OCI-LY7 (cell line): ENCODE data around the gene SBF1. TPM values are rescaled to one million over a fixed set of nuclear protein-coding genes. Genes with fewer than 3 reads are reported as not detected.
A peak's percentile ranks its signal among the peaks of the same experiment; 100 is the strongest.

Source experiments
- BruUV-seq: library from RNA; stranded (reverse); fragments of 400-500 nt; replicated peaks from 2 replicates; lab custom pipeline; 2021; lab: Mats Ljungman, UMichigan
- CTCF ChIA-PET: fragments of 300-600 bp; sonication (Branson Sonifier 250); formaldehyde crosslinking; loops from one replicate; lab custom pipeline; 2022; ENCODE audit warnings: antibody characterized with exemption; ENCODE audit not compliant: unreplicated experiment; lab: Charles Lee
- POLR2A ChIA-PET: fragments of 300-600 bp; sonication (Branson Sonifier 250); formaldehyde crosslinking; loops from one replicate; lab custom pipeline; 2022; ENCODE audit warnings: antibody characterized with exemption; lab: Charles Lee
- DNase-seq: peaks from one replicate; pipeline ENCODE4 v3.0.0-alpha.2; 2015; ENCODE audit warnings: low spot score
- H2AFZ ChIP-seq: fragments of 200-600 bp; sonication (generic), shearing (Covaris generic); 2 replicates; pipeline ENCODE4 v1.6.1; 2014; ENCODE audit warnings: mild to moderate bottlenecking, antibody characterized with exemption, low read length, moderate library complexity
- H3K27ac ChIP-seq: fragments of 200-600 bp; sonication (generic); 2 replicates; pipeline ENCODE4 v1.5.1; 2014; ENCODE audit warnings: mixed run types, low read depth, mild to moderate bottlenecking, moderate library complexity, low read length, inconsistent platforms; ENCODE audit not compliant: poor library complexity, severe bottlenecking
- H3K36me3 ChIP-seq: fragments of 200-600 bp; sonication (generic); 2 replicates; pipeline ENCODE4 v1.6.1; 2014; ENCODE audit warnings: mild to moderate bottlenecking, antibody characterized with exemption, low read length, moderate library complexity, mixed read lengths; ENCODE audit not compliant: insufficient read depth
- H3K4me1 ChIP-seq: fragments of 200-600 bp; sonication (generic); 2 replicates; pipeline ENCODE4 v1.5.1; 2014; ENCODE audit warnings: mild to moderate bottlenecking, low read length; ENCODE audit not compliant: insufficient read depth, poor library complexity, severe bottlenecking
- H3K4me2 ChIP-seq: fragments of 200-600 bp; sonication (generic); 2 replicates; pipeline ENCODE4 v1.6.1; 2014; ENCODE audit warnings: mild to moderate bottlenecking, low read length
- H3K4me3 ChIP-seq: fragments of 200-600 bp; sonication (generic); 2 replicates; pipeline ENCODE4 v1.5.1; 2014; ENCODE audit warnings: mild to moderate bottlenecking, low read depth, low read length; ENCODE audit not compliant: poor library complexity, severe bottlenecking
- H3K79me2 ChIP-seq: fragments of 200-600 bp; sonication (generic); 2 replicates; pipeline ENCODE4 v1.6.1; 2016; ENCODE audit warnings: low read depth, mild to moderate bottlenecking, low read length, moderate library complexity, mixed read lengths; ENCODE audit not compliant: insufficient read depth
- H3K9me2 ChIP-seq: fragments of 200-600 bp; sonication (generic); 2 replicates; pipeline ENCODE4 v1.6.1; 2016; ENCODE audit warnings: mild to moderate bottlenecking, low read length, mixed read lengths; ENCODE audit not compliant: insufficient read depth
- H3K9me3 ChIP-seq: fragments of 200-600 bp; sonication (generic); 2 replicates; pipeline ENCODE4 v1.6.1; 2014; ENCODE audit warnings: mild to moderate bottlenecking, mixed run types, low read length, mixed read lengths
- H4K20me1 ChIP-seq: fragments of 200-600 bp; sonication (generic); 2 replicates; pipeline ENCODE4 v1.6.1; 2014; ENCODE audit warnings: mild to moderate bottlenecking, antibody characterized with exemption, low read length, moderate library complexity, mixed read lengths; ENCODE audit not compliant: insufficient read depth
- CTCF ChIP-seq: fragments of 200-600 bp; sonication (generic); conservative IDR thresholded peaks from 2 replicates; pipeline ENCODE4 v1.5.1; 2014; ENCODE audit warnings: mild to moderate bottlenecking, antibody characterized with exemption, low read length, moderate library complexity, mixed read lengths
- EZH2phosphoT487 ChIP-seq: fragments of 200-600 bp; sonication (generic); IDR thresholded peaks from 2 replicates; pipeline ENCODE4 v1.6.1; 2018; ENCODE audit warnings: low read depth, borderline replicate concordance, mild to moderate bottlenecking, mixed run types, antibody characterized with exemption, low read length, moderate library complexity, mixed read lengths
- intact Hi-C: fragments of 100-400 bp; cut with micrococcal nuclease; formaldehyde crosslinking; loops from one replicate; pipeline ENCODE4 v1.10.0; 2022; ENCODE audit not compliant: unreplicated experiment
- total RNA-seq, 2 experiments: library from RNA; depleted of rRNA in 1 of 2; stranded (reverse); fragments of >200 nt in 1 of 2; shearing (Covaris generic) in 1 of 2; gene quantifications; 2 replicates each; pipeline ENCODE4 v1.2.3, GENCODE V29; 2014 to 2022

SBF1 gene
- total RNA-seq, 2 experiments from 2014 or later: 177 to 181 TPM

- TF ChIP-seq CTCF (no peak), EZH2phosphoT487 (no peak)
- Histone ChIP-seq H3K4me3 (peak overlapping the region; percentile 96), H3K27ac (peak overlapping the region; percentile 95), H2AFZ (no peak overlapping the region), H3K4me2 (peak overlapping the region; percentile 99), H3K4me1 (peaks cover 51% of the 10 kb centered on the region), H4K20me1 (peaks cover 6% of the 10 kb centered on the region; the same call in 1 of the 2 replicates), H3K79me2 (peaks cover 39% of the 10 kb centered on the region), H3K9me3 (no peaks in the 10 kb centered on the region), H3K36me3 (peaks cover 16% of the 10 kb centered on the region; the same call in 1 of the 2 replicates), H3K9me2 (no peaks in the 10 kb centered on the region)
- peak; percentile 41 for DNase-seq
- intact Hi-C loops: loop anchor here (2.0 to 10.0 kb wide), 3 partner anchors 33 to 282 kb away; partner anchors contain the start of genes LMF2 and TUBGCP6
- no TSS peak for BruUV-seq
- CTCF ChIA-PET: interaction anchor here (0.9 kb wide), 1 partner anchor 24 kb away, joined by 4 read pairs; no protein-coding TSS in a partner anchor
- POLR2A ChIA-PET: no interaction called here
These were observed 772 bp downstream of the SBF1 start for GRCh38 chr22:50473855-50474671.

- Histone ChIP-seq H2AFZ (no peak overlapping the region), H3K9me3 (no peaks in the 10 kb centered on the region), H3K9me2 (no peaks in the 10 kb centered on the region), H3K4me1 (peaks cover 61% of the 10 kb centered on the region), H3K36me3 (peaks cover 22% of the 10 kb centered on the region; the same call in 1 of the 2 replicates), H3K27ac (peak overlapping the region; percentile 95), H3K4me3 (peak overlapping the region; percentile 96), H4K20me1 (peaks cover 6% of the 10 kb centered on the region; the same call in 1 of the 2 replicates), H3K79me2 (peaks cover 49% of the 10 kb centered on the region), H3K4me2 (peak overlapping the region; percentile 99)
- no TSS peak for BruUV-seq
- intact Hi-C loops: loop anchor here (5.0 to 10.0 kb wide), 2 partner anchors 228 to 281 kb away; partner anchors contain the start of gene TUBGCP6
- TF ChIP-seq CTCF: peak; percentile 87
- TF ChIP-seq EZH2phosphoT487: no peak
- ChIA-PET CTCF (interaction anchor here (0.6 to 0.9 kb wide), 2 partner anchors 25 to 49 kb away, joined by 3 to 4 read pairs; no protein-coding TSS in a partner anchor), POLR2A (interaction anchor here (0.5 kb wide), 1 partner anchor 143 kb away, joined by 3 read pairs; no protein-coding TSS in a partner anchor)
- peak; percentile 85 for DNase-seq
These were observed 1.7 kb downstream of the SBF1 start for GRCh38 chr22:50473088-50473487.
